Measurements from ENCODE around the gene TMPRSS7.

DNA sequence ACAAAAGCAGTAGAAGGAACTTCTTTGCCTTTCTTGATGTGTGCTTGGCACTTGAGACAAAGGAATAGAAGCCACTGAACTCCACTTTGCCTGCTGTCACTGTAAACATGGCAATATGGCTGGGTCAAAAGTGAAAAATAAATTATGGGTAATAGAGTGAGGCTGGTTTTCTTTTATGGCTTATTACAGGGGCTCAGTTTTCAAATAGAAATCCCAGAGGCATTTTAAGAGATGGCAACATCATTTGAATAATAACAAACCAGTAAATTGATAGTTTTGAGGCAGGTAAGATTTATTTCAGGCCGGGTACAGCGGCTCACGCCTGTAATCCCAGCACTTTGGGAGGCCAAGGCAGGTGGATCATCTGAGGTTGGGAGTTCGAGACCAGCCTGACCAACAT lies 54.4 kb downstream of the TMPRSS7 start:
- TF ChIP-seq CTCF (optimal IDR thresholded peaks at IDR 0.05 in 1 of 3, IDR thresholded peaks at IDR 0.05 in 1 of 3, conservative IDR thresholded peaks at IDR 0.05 in 1 of 3; ENCODE audit: extremely low read depth in 1 of 3, insufficient read depth in 2 of 3, low read length in 3 of 3) (no peak), EZH2 (IDR thresholded peaks at IDR 0.05; ENCODE audit: low read length) (no peak)
